GM19239 (cell line): ENCODE measurements around the gene XPOT.
A peak's percentile ranks its signal among the peaks of the same experiment; 100 is the strongest.
"Not testable (repeated sequence)": the region's sequence is repeated elsewhere in the genome, so short reads cannot be mapped to it uniquely, and the experiment has no call there.

ENCODE experiments used
- DNase-seq: peaks from one replicate; pipeline ENCODE4 v3.0.0; 2011; ENCODE audit warnings: low spot score; ENCODE audit not compliant: insufficient read length
- FAIRE-seq: peaks from 2 replicates; lab custom pipeline; 2011; peaks lifted over from hg19 to GRCh38; lab: Jason Lieb, UNC

The XPOT gene, protein sequence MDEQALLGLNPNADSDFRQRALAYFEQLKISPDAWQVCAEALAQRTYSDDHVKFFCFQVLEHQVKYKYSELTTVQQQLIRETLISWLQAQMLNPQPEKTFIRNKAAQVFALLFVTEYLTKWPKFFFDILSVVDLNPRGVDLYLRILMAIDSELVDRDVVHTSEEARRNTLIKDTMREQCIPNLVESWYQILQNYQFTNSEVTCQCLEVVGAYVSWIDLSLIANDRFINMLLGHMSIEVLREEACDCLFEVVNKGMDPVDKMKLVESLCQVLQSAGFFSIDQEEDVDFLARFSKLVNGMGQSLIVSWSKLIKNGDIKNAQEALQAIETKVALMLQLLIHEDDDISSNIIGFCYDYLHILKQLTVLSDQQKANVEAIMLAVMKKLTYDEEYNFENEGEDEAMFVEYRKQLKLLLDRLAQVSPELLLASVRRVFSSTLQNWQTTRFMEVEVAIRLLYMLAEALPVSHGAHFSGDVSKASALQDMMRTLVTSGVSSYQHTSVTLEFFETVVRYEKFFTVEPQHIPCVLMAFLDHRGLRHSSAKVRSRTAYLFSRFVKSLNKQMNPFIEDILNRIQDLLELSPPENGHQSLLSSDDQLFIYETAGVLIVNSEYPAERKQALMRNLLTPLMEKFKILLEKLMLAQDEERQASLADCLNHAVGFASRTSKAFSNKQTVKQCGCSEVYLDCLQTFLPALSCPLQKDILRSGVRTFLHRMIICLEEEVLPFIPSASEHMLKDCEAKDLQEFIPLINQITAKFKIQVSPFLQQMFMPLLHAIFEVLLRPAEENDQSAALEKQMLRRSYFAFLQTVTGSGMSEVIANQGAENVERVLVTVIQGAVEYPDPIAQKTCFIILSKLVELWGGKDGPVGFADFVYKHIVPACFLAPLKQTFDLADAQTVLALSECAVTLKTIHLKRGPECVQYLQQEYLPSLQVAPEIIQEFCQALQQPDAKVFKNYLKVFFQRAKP

GRCh38 chr12:64403707-64404469, at the start of gene XPOT:
XPOT (plus strand) TSS chr12:64404392; CDS start chr12:64410036, 5,644 bp downstream.
- peak; percentile 91 for DNase-seq
- peak; percentile 37 for FAIRE-seq

DNA sequence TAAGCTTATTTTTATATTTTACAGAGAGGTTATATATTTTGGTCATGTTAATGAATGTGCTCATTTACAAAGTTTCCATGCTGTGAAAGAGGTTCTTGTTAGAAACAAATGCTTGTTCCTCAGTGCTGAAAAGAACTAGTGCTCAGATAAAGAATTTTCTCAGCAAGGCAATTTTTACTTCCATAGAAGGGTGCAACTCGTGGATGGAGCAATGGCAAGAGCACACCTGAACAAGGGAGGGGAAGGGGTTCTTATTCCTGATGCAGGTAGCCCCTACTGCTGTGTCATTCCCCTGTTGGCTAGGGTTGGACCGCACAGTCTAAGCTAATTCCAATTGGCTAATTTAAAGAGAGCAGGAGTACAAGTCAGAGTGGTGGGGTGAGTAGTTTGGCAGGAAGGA, 48.0 kb upstream of the XPOT start:
- DNase-seq, FAIRE-seq: not testable (repeated sequence)

DNA sequence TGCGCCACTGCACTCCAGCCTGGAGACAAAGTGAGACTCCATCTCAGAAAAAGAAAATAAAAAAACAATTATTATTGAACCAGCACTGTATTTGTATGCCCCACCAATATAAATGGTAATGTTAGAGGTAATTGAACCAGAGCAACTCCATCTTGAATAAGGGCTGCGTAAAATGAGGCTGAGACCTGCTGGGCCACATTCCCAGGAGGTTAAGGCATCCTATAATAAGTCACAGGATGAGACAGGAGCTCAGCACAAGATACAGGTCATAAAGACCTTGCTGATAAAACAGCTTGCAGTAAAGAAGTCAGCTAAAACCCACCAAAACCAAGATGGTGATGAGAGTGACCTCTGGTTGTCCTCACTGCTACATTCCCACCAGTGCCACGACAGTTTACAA, 43.0 kb upstream of the XPOT start:
- DNase-seq, FAIRE-seq: not testable (repeated sequence)

- FAIRE-seq (no peak), DNase-seq (no peak)
Observed at GRCh38 chr12:64362721-64363305, 41.4 kb upstream of the XPOT start.

DNA sequence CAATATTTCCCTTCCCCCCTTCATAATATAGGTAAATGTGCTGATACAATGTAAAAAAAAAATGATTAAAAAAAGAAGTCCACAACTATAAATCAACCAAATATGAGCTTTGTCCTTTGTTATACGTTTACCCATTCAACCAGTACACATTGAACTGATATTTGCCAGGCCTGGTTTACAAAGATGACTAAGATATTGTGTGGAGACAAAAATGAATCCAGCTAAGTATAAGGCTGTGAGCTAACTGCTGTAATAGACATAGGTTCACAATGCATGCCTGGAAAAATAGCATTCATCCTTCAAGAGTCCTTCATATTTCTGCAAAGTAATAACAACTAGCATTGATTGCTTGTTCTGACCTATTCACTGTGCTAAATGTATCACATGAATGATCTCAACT, 20.5 kb upstream of the XPOT start:
- FAIRE-seq = no peak
- DNase-seq = no peak

- FAIRE-seq (no peak), DNase-seq (no peak)
Observed at GRCh38 chr12:64385019-64385418, 19.2 kb upstream of the XPOT start.

GRCh38 chr12:64385468-64385867, 18.7 kb upstream of the XPOT start:
- no peak for FAIRE-seq
- DNase-seq = no peak

- DNase-seq = no peak
- no peak for FAIRE-seq
Observed at GRCh38 chr12:64387197-64387816, 16.9 kb upstream of the XPOT start.

DNA sequence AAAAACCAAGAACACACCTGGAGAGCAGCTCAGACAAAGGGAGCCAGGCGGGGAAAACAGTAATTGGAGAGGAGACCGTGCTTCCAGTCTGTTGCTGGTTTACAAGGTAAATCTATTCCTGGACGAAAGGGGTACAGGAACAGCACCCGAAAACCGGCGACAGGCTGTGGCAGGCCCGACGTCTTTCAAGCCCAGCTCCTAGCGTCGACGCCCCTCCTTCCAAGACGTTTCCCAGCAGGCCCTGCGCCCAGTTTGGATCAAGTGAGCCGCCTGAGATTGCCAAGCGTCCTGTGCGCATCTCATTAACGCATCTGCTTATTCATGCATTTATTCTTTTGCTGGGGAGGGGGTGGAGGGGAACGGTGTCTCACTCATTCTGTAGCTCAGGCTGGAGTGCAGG, 15.0 kb upstream of the XPOT start:
- DNase-seq (no peak), FAIRE-seq (no peak)

- FAIRE-seq = no peak
- no peak for DNase-seq
Observed at GRCh38 chr12:64390275-64390851, 13.8 kb upstream of the XPOT start, which contains the start of gene C12orf56. C12orf56 (minus strand) TSS chr12:64390758; CDS start chr12:64390565, 193 bp downstream.

DNA sequence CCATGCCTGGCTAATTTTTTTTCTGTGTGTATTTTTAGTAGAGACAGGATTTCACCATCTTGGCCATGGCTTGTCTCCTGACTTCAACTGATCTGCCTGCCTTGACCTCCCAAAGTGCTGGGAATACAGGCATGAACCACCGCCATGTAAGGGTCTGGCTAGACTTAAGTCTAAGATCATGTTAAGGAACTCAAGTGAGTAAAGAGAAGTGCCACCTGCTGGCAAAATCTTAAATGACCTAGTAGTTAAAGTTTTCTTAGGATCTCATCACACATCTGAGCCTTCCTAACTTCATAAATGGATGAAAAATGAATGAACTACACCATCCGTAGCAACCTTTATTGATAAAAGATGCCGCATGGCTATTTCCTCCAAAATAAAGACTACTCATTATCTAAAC, 12.0 kb upstream of the XPOT start:
- no peak for DNase-seq

DNA sequence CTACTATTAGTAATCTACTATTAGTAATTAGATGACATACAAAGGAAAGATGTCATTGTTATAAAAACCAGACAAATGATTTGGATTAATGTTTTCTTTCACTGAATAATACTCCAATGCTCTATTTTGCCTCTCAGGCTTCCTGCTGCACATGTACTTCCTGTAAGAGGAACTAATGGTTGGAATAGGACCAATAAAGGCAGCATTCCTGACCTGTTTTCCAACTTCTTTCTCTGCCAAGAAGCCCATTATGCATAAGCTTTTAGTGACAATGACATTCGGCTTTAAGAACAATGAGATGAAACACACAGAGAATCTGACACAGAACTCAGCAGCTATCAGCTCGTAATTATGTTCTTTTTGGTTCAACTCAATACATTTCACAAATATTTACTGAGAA, 8.5 kb upstream of the XPOT start:
- FAIRE-seq (no peak), DNase-seq (no peak)

More for the DNA sequence above, 12.0 kb upstream of the XPOT start:
- FAIRE-seq = peak; percentile 77

- FAIRE-seq (no peak), DNase-seq (no peak)
Observed at GRCh38 chr12:64400041-64400440, 4.2 kb upstream of the XPOT start.

DNA sequence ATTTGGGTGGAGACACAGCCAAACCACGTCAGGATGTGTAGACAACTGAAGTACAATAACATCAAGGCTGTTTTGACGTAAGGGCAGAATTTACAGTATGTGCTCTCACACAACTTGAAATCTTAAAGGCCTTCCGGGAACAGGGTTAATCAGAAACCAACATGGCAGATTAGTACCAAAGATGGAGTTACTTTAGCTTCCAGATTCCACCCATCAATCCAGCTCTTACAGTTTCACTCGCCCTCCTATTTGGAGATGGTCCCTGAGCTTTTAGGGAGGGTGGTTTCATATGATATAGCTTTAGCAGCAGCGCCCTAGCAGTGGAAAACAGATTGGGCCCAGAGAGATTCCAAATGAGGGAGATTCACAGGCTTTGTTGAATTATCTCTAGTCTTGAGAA, 2.0 kb upstream of the XPOT start:
- no peak for DNase-seq
- no peak for FAIRE-seq

GRCh38 chr12:64404470-64405256, 471 bp downstream of the XPOT start:
- DNase-seq (peak; percentile 35), FAIRE-seq (no peak)

DNA sequence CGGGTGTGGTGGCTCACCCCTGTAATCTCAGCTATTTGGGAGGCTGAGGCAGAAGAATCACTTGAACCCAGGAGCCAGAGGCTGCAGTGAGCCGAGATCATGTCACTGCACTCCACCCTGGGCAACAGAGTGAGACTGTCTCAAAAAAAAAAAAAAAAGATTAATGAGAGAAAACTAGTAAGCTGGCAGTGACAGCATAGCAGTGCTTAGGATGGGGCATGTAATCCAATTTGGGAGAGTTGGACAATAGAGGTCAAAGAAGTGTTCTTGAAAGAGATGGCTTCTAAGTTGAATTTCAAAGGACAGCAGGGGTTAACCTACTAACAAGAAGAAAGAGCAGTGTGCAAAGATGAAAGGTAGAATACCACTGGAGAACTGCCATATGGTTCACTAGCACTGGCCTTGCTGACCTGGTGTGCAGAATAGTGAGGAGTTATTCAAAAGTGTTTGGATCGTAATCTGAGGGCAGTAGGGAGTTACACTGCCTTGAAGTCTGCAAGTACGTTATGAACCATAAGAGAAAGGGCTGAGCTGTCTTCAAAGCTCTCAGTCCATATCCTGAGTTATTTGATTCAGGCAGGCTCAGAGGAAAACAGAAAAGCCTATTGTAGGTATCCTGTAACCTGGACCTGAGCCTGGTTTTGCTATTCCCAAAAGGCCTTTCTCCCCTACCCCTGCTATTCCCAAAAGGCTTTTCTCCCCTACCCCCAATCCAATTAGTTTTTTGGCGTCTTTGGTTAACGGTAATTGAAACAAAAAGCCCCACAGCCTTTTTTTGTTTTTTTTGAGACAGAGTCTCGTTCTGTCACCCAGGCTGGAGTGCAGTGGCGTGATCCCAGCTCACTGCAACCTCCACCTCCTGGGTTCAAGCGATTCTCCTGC, 3.4 kb downstream of the XPOT start:
- FAIRE-seq (no peak), DNase-seq (no peak)

- no peak for FAIRE-seq
- no peak for DNase-seq
Observed at GRCh38 chr12:64411427-64411826, 7.2 kb downstream of the XPOT start.
